OCI-LY7 (cell line): Measurements from ENCODE around the gene C6orf58.

Experiments used
- CTCF ChIP-seq: fragments of 200-600 bp; sonication (generic); conservative IDR thresholded peaks from 2 replicates; pipeline ENCODE4 v1.5.1; 2014; ENCODE audit warnings: mild to moderate bottlenecking, antibody characterized with exemption, low read length, moderate library complexity, mixed read lengths
- EZH2phosphoT487 ChIP-seq: fragments of 200-600 bp; sonication (generic); IDR thresholded peaks from 2 replicates; pipeline ENCODE4 v1.6.1; 2018; ENCODE audit warnings: low read depth, borderline replicate concordance, mild to moderate bottlenecking, mixed run types, antibody characterized with exemption, low read length, moderate library complexity, mixed read lengths

GRCh38 chr6:127587875-127588274 lies 10.9 kb downstream of the C6orf58 start:
- TF ChIP-seq CTCF (no peak), EZH2phosphoT487 (no peak)
